ENCODE measurements around the gene JOSD1.

JOSD1 gene

DNA sequence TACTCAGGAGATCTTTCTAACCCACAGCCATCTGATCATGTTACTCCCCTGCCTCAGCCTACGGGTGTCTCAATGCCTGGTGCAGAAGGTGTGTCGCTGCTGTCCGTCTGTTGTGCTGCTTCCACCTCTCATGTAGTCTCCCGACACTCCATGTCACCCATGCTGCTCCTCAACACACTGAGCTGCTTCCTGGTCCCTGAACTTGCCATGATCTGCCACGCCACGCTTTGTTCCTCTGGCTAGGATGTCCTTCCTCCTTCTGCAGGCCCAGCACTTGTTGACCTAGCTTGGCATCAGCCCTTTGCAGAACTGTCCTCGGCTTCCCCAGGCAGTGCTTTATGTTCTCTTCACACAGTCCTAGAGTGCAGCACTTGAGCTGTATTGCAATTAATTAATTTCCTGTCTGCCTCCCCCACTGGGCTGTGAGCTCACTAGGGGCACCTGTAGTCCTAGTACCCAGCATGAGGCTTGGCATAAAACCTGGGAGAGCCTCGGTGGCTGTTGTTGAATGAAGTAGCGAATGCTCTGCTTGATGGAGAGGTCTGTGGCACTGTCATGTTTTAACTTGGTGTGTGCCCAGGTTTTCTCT is 14.5 kb upstream of the JOSD1 start:
- no peak for DNase-seq

GRCh38 chr22:38713921-38714320 is 13.2 kb upstream of the JOSD1 start:
- no peak for DNase-seq

GRCh38 chr22:38712486-38713207 is 11.9 kb upstream of the JOSD1 start:
- DNase-seq, result no peak

DNA sequence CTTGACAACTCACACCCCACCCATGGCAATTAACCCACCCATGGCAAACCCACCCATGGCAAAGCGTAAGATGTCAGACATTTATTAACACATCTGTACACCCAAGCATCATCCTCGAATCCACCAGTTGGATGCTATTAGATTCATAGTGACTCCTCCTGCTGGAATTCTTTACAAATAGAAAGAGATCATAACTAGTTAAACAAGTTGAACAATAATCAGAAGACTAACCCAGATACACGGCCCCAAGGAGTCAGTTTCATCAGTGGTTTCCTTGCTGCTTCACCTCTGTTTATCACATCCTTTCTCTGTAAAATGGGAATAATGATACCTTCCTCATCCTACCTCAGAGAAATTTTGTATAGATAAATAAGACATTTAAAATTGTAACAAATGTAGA is 10.1 kb upstream of the JOSD1 start:
- DNase-seq, result no peak

GRCh38 chr22:38710351-38710750 is 9.6 kb upstream of the JOSD1 start:
- no peak for DNase-seq

- no peak for DNase-seq
Measured at GRCh38 chr22:38709306-38709705, 8.6 kb upstream of the JOSD1 start.

DNA sequence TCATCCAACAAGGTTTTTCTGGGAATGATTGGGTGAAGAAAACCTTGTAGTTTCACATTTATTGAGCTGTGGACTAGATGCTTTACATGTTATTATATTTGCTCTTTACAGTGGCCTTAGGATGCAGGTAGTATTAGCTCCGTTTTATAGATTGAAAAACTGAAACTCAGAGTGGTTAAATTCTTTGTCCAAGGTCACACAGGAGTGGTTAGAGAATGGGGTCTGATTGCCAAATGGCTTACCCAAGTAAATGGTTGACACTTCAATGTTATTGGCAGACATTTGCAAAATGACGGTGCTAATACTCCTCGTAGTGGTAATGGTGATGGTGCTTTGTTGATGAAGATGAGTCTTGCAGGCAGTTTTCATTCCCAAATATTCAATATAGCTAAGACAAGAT is 7.2 kb upstream of the JOSD1 start:
- DNase-seq, result no peak

DNA sequence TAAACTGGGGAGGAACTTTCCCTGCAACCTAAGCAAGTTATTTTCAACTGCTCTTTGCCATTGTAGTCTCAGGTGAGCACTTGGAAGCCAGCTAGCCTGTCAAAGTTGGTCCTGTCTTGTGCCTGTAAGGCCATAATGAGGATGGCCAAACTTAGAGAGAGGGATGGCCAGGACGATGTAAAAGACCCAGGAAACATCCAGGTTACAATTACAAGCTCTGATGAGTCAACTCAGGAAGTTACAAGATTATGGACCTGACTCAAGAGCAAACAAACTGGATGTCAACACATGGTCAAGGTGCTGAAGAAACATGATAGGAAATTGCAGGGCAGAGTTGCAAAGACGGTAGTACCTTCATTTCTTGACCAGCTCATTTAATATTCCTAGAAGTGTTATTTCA is 6.6 kb upstream of the JOSD1 start:
- no peak for DNase-seq

GRCh38 chr22:38706901-38707195 is 6.1 kb upstream of the JOSD1 start:
- no peak for DNase-seq

GRCh38 chr22:38706101-38706900 is 5.6 kb upstream of the JOSD1 start:
- DNase-seq, result peak in 32 of 56 donors; percentile 34 to 73 (median 54)

GRCh38 chr22:38705235-38706100 is 4.7 kb upstream of the JOSD1 start, which contains the start of gene GTPBP1:
GTPBP1 (plus strand) TSS chr22:38705944; CDS start chr22:38705956, 12 bp downstream.
- peak; percentile 88 to 100 (median 99) for DNase-seq

DNA sequence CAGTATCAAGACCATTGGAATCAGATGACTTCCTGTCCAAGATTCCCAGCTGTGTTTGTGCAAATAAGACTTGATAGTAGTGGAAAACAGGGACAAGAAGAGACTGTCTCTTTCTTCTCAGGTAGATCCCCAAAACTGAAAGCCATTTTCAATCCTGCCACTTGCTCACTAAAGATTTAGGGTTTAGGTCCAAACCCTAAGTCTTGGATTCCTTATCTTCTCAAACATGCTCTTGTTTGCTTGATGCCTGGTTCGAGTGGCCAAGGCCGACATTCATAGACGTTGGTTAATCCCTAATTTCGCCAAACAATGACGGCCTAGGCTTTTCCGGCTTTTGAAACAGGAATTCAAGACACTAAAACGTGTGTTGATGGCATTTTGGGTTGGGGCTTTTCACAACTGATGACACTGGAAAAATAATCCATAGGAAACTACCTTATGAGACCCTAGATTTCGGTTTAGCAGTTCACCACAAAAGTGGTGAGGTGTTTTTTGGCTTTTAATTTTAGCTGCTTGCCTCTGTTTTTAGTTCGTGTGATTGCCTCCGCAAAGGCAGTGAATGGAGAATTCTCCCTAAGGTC is 4.0 kb upstream of the JOSD1 start:
- DNase-seq, result peak in 1 of 56 donors; percentile 50

DNA sequence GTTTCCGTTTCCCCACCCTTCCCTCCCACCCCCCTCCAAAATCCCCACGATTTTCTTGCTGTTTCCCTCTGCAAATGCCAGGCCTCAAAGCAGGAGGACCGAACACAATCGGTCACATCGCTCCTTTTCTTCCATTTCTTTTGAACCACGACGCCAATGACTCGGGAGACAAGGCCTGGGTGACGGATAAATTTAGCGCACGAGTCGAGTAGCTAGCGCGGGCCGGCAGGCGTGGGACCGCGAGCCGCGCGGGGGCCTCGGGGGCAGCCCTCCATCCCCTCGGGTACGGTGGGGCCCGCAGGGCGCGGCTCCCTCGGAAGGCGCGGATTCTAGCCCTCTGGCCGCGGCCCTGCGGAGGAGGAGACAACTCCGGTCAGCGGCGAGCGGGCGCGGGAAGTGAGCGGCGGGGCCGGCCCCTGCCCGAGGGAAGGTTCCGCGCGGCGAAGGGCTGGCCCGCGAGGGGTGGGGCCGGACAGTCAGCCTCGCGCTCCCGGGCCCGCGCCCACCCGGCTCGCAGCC is 414 bp downstream of the JOSD1 start:
- peak in 11 of 56 donors; percentile 47 to 80 (median 63) for DNase-seq

GRCh38 chr22:38699784-38700183 is 959 bp downstream of the JOSD1 start:
- peak in 1 of 56 donors; percentile 13 for DNase-seq

DNA sequence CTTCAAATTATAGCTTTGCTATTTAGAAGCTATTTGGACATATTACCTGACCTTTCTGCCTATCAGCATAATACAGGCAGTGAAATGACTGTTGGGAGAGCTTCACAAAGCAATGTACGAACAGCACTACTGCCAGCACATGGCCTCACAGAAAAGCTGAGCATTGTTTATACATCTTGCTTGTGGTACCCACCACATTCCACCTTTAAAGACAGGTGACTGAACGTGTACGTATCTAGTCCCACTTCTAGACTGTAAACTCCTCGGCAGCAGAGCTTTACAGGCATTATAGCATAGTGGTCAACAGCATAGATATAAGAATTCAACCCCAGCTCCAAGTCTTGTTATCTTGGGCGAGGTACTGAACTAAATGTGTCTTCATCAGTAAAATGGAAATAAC is 1.6 kb downstream of the JOSD1 start:
- DNase-seq, result no peak

- DNase-seq, result no peak
Measured at GRCh38 chr22:38698407-38699094, 2.2 kb downstream of the JOSD1 start.

- peak in 1 of 56 donors; percentile 25 for DNase-seq
Measured at GRCh38 chr22:38697425-38698089, 3.2 kb downstream of the JOSD1 start.

GRCh38 chr22:38696606-38697424 is 3.9 kb downstream of the JOSD1 start:
- peak in 2 of 56 donors; percentile 15 to 27 for DNase-seq

GRCh38 chr22:38694940-38695339 is 5.8 kb downstream of the JOSD1 start:
- no peak for DNase-seq

Measured in nucleus accumbens (tissue), 56 donors.